ENCODE data around the gene LRPAP1.

The LRPAP1 gene

GRCh38 chr4:3483471-3483921, 48.7 kb downstream of the LRPAP1 start:
- no peak for DNase-seq

GRCh38 chr4:3482707-3483106, 49.5 kb downstream of the LRPAP1 start:
- no peak for DNase-seq

GRCh38 chr4:3481783-3482393, 50.3 kb downstream of the LRPAP1 start:
- no peak for DNase-seq

GRCh38 chr4:3481113-3481531, 51.1 kb downstream of the LRPAP1 start:
- no peak for DNase-seq

- no peak for DNase-seq
Observed at GRCh38 chr4:3480528-3481112, 51.6 kb downstream of the LRPAP1 start.

GRCh38 chr4:3479358-3480101, 52.7 kb downstream of the LRPAP1 start:
- DNase-seq: no peak

- DNase-seq: no peak
Observed at GRCh38 chr4:3478446-3479357, 53.5 kb downstream of the LRPAP1 start.

GRCh38 chr4:3477750-3478430, 54.3 kb downstream of the LRPAP1 start:
- DNase-seq: no peak

GRCh38 chr4:3476936-3477749, 55.1 kb downstream of the LRPAP1 start:
- DNase-seq: no peak

- no peak for DNase-seq
Observed at GRCh38 chr4:3476341-3476747, 55.9 kb downstream of the LRPAP1 start.

GRCh38 chr4:3475713-3476260, 56.4 kb downstream of the LRPAP1 start:
- DNase-seq: no peak

- no peak for DNase-seq
Observed at GRCh38 chr4:3475041-3475712, 57.0 kb downstream of the LRPAP1 start.

- DNase-seq: no peak
Observed at GRCh38 chr4:3473996-3474765, 58.0 kb downstream of the LRPAP1 start.

- DNase-seq: no peak
Observed at GRCh38 chr4:3473181-3473950, 58.9 kb downstream of the LRPAP1 start.

GRCh38 chr4:3472411-3473141, 59.6 kb downstream of the LRPAP1 start:
- DNase-seq: no peak

- DNase-seq: no peak
Observed at GRCh38 chr4:3471886-3472285, 60.3 kb downstream of the LRPAP1 start.

- no peak for DNase-seq
Observed at GRCh38 chr4:3471098-3471760, 61.0 kb downstream of the LRPAP1 start.

Measured in NCI-H2029 treated with DMSO at 0.1 percent for 48 hours (cell line).